GM23338 (cell line): ENCODE results near the gene RNF225.

Experiments
- CTCF ChIP-seq, 2 experiments: fragments of 200-600 bp in 1 of 2; sonication (generic) in 1 of 2; conservative IDR thresholded peaks; 2 replicates each; pipeline versions ENCODE4 v1.5.1 to v1.6.1; 2016 to 2017; ENCODE audit warnings: antibody characterized with exemption in 2 of 2, low read depth in 2 of 2, mild to moderate bottlenecking in 2 of 2, moderate library complexity in 1 of 2
- EZH2 ChIP-seq: fragments of 200-600 bp; sonication (generic); IDR thresholded peaks from one replicate; pipeline ENCODE4 v1.8.0; 2017; ENCODE audit warnings: antibody characterized with exemption, mild to moderate bottlenecking, low read depth; ENCODE audit not compliant: unreplicated experiment
- EZH2phosphoT487 ChIP-seq: fragments of 200-600 bp; sonication (generic); IDR thresholded peaks from one replicate; pipeline ENCODE4 v1.8.1; 2018; ENCODE audit warnings: antibody characterized with exemption; ENCODE audit not compliant: unreplicated experiment
- POLR2AphosphoS5 ChIP-seq: IDR thresholded peaks from 2 replicates; pipeline ENCODE4 v1.6.1; 2016; ENCODE audit warnings: antibody characterized with exemption, low read depth
- REST ChIP-seq: IDR thresholded peaks from one replicate; pipeline ENCODE4 v1.6.1; 2018; ENCODE audit warnings: antibody characterized with exemption; ENCODE audit not compliant: unreplicated experiment
- STAT1 ChIP-seq: IDR thresholded peaks from one replicate; pipeline ENCODE4 v1.6.1; 2016; ENCODE audit warnings: antibody characterized with exemption; ENCODE audit not compliant: unreplicated experiment

- no peak for TF ChIP-seq CTCF (conservative IDR thresholded peaks at IDR 0.05; ENCODE audit: low read depth in 2 of 2)
- no peak for TF ChIP-seq EZH2
- no peak for TF ChIP-seq REST
- TF ChIP-seq EZH2phosphoT487 = no peak
- no peak for TF ChIP-seq STAT1
- TF ChIP-seq POLR2AphosphoS5 = no peak
Measured at GRCh38 chr19:58401840-58402421, 6.5 kb downstream of the RNF225 start.
